Stomach (tissue), 9 donors: ENCODE measurements around the gene NRXN2. TPM values are rescaled to one million over a fixed set of nuclear protein-coding genes. Genes with fewer than 3 reads are reported as not detected.

Experiments used
- DNase-seq, 2 donors: peaks; one replicate each; pipeline versions ENCODE4 v3.0.0 to v3.0.0-alpha.2; 2013 to 2019
- H3K27ac ChIP-seq, 5 donors: fragments of 200-600 bp in 4 of 5; sonication (generic) in 4 of 5; one replicate each; pipeline ENCODE4 v1.5.1; 2013 to 2019; ENCODE audit warnings: mild to moderate bottlenecking in 1 of 5, moderate library complexity in 1 of 5
- H3K27me3 ChIP-seq, 3 donors: fragments of 200-600 bp; sonication (generic); one replicate each; pipeline ENCODE4 v1.5.1; 2017 to 2019; ENCODE audit warnings: mixed run types in 1 of 3
- H3K36me3 ChIP-seq, 4 donors: fragments of 200-600 bp; sonication (generic); 1 replicate in 3 of 4; 2 replicates in 1 of 4; pipeline ENCODE4 v1.5.1; 2016 to 2019
- H3K4me1 ChIP-seq, 4 donors: fragments of 200-600 bp; sonication (generic); one replicate each; pipeline ENCODE4 v1.5.1; 2016 to 2019
- H3K4me3 ChIP-seq, 4 donors: fragments of 200-600 bp; sonication (generic) in 3 of 4; one replicate each; pipeline ENCODE4 v1.5.1; 2016 to 2019; ENCODE audit warnings: mild to moderate bottlenecking in 1 of 4
- H3K9me3 ChIP-seq, 4 donors: fragments of 200-600 bp; sonication (generic); one replicate each; pipeline ENCODE4 v1.5.1; 2016 to 2019
- EP300 ChIP-seq: sonication (generic); formaldehyde crosslinking; IDR thresholded peaks from one replicate; pipeline ENCODE4 v1.6.1; 2017; ENCODE audit warnings: antibody characterized with exemption
- POLR2A ChIP-seq, 4 donors: fragments of 450-650 bp; IDR thresholded peaks; one replicate each; pipeline ENCODE4 v1.6.1; 2016; ENCODE audit warnings: antibody characterized with exemption in 4 of 4, control low read depth in 2 of 4, mild to moderate bottlenecking in 1 of 4, moderate library complexity in 1 of 4
- POLR2AphosphoS5 ChIP-seq, 3 donors: sonication (generic); formaldehyde crosslinking; IDR thresholded peaks; one replicate each; pipeline ENCODE4 v1.6.1; 2016; ENCODE audit warnings: antibody characterized with exemption in 3 of 3
- WGBS, 5 donors: extraction: QIAGEN DNeasy Blood & Tissue Kit in 3 of 5; methylation state at CpG; one replicate each; pipeline versions ENCODE4 v1.1.5 to v1.1.7; 2013 to 2018; 5-methylcytosine and 5-hydroxymethylcytosine counted together
- intact Hi-C: fragments of 100-400 bp; cut with DNase I; formaldehyde crosslinking; loops from one replicate; pipeline ENCODE4 v1.15.1; 2023; ENCODE audit warnings: low total_unique reads
- polyA plus RNA-seq, 3 donors: library from polyadenylated mRNA; stranded (reverse); fragments of 200-250 nt; gene quantifications; one replicate each; pipeline ENCODE4 v1.2.3, GENCODE V29; 2013
- total RNA-seq, 5 donors: library from RNA; depleted of rRNA; stranded (reverse); fragments of >200 nt; gene quantifications; one replicate each; pipeline versions ENCODE4 v1.1.0 to v1.2.3, GENCODE V29; 2014 to 2016
- TF ChIP-seq, protein P1 (sequence below), 7 experiments: fragments of 450-650 bp in 4 of 7; fragments of 200-600 bp in 3 of 7; sonication (generic) in 3 of 7; IDR thresholded peaks; one replicate each; pipeline ENCODE4 v1.5.1; 2016 to 2019; ENCODE audit warnings: antibody characterized with exemption in 7 of 7, control low read depth in 2 of 7, mild to moderate bottlenecking in 1 of 7
- donor health status: healthy with polysubstance abuse.
- donor health status: Bipolar disorder and iron deficiency.
- donor health status: healthy.

The NRXN2 gene
- total and polyA plus RNA-seq, 8 donors = 0.14 to 16.9 (median 1.2) TPM; not detected in 4

GRCh38 chr11:64723907-64724862, 1.2 kb upstream of the NRXN2 start:
- 56 to 67% (median 66%) methylated on average over 7 to 9 of the region's 9 CpGs for WGBS, 5 donors
- H3K4me3 ChIP-seq = peak overlapping the region in 1 of 4 donors; percentile 88

GRCh38 chr11:64722141-64723065, 594 bp downstream of the NRXN2 start:
- Histone ChIP-seq H3K27ac (no peak overlapping the region), H3K36me3 (peaks cover 0 to 6% (median 0%) of the 10 kb centered on the region in 4 donors), H3K27me3 (peaks cover 0 to 57% (median 44%) of the 10 kb centered on the region in 3 donors), H3K4me1 (peaks cover 0 to 14% (median 11%) of the 10 kb centered on the region in 4 donors), H3K4me3 (peak overlapping the region in 3 of 4 donors; percentile 74 to 88 (median 76)), H3K9me3 (no peaks in the 10 kb centered on the region)
- intact Hi-C loops = no loop called here
- WGBS, 5 donors = 12 to 18% (median 13%) methylated on average over 14 to 32 of the region's 36 CpGs
- TF ChIP-seq, protein P1, sequence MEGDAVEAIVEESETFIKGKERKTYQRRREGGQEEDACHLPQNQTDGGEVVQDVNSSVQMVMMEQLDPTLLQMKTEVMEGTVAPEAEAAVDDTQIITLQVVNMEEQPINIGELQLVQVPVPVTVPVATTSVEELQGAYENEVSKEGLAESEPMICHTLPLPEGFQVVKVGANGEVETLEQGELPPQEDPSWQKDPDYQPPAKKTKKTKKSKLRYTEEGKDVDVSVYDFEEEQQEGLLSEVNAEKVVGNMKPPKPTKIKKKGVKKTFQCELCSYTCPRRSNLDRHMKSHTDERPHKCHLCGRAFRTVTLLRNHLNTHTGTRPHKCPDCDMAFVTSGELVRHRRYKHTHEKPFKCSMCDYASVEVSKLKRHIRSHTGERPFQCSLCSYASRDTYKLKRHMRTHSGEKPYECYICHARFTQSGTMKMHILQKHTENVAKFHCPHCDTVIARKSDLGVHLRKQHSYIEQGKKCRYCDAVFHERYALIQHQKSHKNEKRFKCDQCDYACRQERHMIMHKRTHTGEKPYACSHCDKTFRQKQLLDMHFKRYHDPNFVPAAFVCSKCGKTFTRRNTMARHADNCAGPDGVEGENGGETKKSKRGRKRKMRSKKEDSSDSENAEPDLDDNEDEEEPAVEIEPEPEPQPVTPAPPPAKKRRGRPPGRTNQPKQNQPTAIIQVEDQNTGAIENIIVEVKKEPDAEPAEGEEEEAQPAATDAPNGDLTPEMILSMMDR (IDR thresholded peaks at IDR 0.05) = no peak
- TF ChIP-seq EP300 = no peak
- TF ChIP-seq POLR2AphosphoS5 (IDR thresholded peaks at IDR 0.05) = no peak
- no peak for TF ChIP-seq POLR2A (IDR thresholded peaks at IDR 0.05)
- DNase-seq = peak in 1 of 2 donors; percentile 20

More at GRCh38 chr11:64723907-64724862, 1.2 kb upstream of the NRXN2 start:
- no peak for TF ChIP-seq POLR2AphosphoS5 (IDR thresholded peaks at IDR 0.05)
- TF ChIP-seq, protein P1 (IDR thresholded peaks at IDR 0.05) = no peak
- peaks cover 0 to 19% (median 4%) of the 10 kb centered on the region in 4 donors for H3K36me3 ChIP-seq
- intact Hi-C loops = no loop called here
- H3K4me1 ChIP-seq = peaks cover 0 to 14% (median 11%) of the 10 kb centered on the region in 4 donors
- peak in 1 of 2 donors; percentile 19 for DNase-seq
- H3K27me3 ChIP-seq = peaks cover 0 to 39% (median 28%) of the 10 kb centered on the region in 3 donors
- H3K9me3 ChIP-seq = no peaks in the 10 kb centered on the region
- no peak overlapping the region for H3K27ac ChIP-seq

GRCh38 chr11:64721359-64721699, 1.7 kb downstream of the NRXN2 start:
- H3K27ac ChIP-seq = no peak overlapping the region
- WGBS, 5 donors = 47 to 69% (median 61%) methylated on average over 3 of the region's 3 CpGs; no CpG with 5 or more reads in 1 of the 5 donors
- peaks cover 0 to 68% (median 55%) of the 10 kb centered on the region in 3 donors for H3K27me3 ChIP-seq
- TF ChIP-seq EP300 = no peak
- TF ChIP-seq POLR2AphosphoS5 (IDR thresholded peaks at IDR 0.05) = no peak
- TF ChIP-seq, protein P1 (IDR thresholded peaks at IDR 0.05) = no peak
- TF ChIP-seq POLR2A (IDR thresholded peaks at IDR 0.05) = no peak
- peaks cover 0 to 14% (median 11%) of the 10 kb centered on the region in 4 donors for H3K4me1 ChIP-seq
- intact Hi-C loops = no loop called here
- no peak overlapping the region for H3K4me3 ChIP-seq
- no peak for DNase-seq
- H3K9me3 ChIP-seq = no peaks in the 10 kb centered on the region
- H3K36me3 ChIP-seq = no peaks in the 10 kb centered on the region
